ENCODE results near the gene DHFR.

DNA sequence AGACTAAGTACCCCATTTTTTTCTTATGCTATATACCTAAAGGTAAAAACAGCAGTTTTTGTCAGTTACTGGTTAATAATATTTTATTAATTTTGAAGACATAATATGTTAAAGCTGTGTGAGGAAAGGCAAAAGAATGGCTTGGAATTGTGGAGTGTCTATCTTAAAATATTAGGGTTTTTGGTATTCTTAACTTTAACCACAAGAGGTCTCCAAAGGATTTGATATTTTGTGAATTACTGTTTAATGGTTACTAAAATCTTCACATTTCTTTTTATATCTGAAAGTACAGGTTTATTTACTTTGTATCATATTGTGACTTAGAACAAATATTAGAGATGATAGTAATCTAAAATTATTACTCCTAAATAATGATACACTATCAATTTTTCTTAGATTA lies 32.0 kb upstream of the DHFR start:
- TF ChIP-seq, protein P1, sequence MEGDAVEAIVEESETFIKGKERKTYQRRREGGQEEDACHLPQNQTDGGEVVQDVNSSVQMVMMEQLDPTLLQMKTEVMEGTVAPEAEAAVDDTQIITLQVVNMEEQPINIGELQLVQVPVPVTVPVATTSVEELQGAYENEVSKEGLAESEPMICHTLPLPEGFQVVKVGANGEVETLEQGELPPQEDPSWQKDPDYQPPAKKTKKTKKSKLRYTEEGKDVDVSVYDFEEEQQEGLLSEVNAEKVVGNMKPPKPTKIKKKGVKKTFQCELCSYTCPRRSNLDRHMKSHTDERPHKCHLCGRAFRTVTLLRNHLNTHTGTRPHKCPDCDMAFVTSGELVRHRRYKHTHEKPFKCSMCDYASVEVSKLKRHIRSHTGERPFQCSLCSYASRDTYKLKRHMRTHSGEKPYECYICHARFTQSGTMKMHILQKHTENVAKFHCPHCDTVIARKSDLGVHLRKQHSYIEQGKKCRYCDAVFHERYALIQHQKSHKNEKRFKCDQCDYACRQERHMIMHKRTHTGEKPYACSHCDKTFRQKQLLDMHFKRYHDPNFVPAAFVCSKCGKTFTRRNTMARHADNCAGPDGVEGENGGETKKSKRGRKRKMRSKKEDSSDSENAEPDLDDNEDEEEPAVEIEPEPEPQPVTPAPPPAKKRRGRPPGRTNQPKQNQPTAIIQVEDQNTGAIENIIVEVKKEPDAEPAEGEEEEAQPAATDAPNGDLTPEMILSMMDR (IDR thresholded peaks at IDR 0.05) = peak; percentile 61
- TF ChIP-seq ZFX (IDR thresholded peaks at IDR 0.05; ENCODE audit: borderline replicate concordance) = no peak
